DND-41 (cell line): ENCODE data around the gene SCEL.

Experiments used
- ATAC-seq: fragments of 200-7000 bp; cut with Tn5 transposase; 3 replicates; pipeline ENCODE4 v1.9.1; 2021; ENCODE audit warnings: low read depth; ENCODE audit not compliant: insufficient read depth
- DNase-seq: peaks from one replicate; pipeline ENCODE4 v3.0.0-alpha.2; 2020
- H2AFZ ChIP-seq: 2 replicates; pipeline ENCODE4 v1.6.0; 2012; ENCODE audit warnings: low read depth, low read length
- H3K27ac ChIP-seq: 2 replicates; pipeline ENCODE4 v1.5.1; 2012; ENCODE audit warnings: low read length, inconsistent platforms
- H3K27me3 ChIP-seq: fragments of 200-600 bp; sonication (generic); 2 replicates; pipeline ENCODE4 v1.6.0; 2012; ENCODE audit warnings: low read length, mild to moderate bottlenecking, inconsistent platforms; ENCODE audit not compliant: insufficient read depth, poor library complexity
- H3K36me3 ChIP-seq: 2 replicates; pipeline ENCODE4 v1.5.1; 2012; ENCODE audit warnings: low read length, inconsistent platforms; ENCODE audit not compliant: insufficient read depth
- H3K4me1 ChIP-seq: 2 replicates; pipeline ENCODE4 v1.5.1; 2012; ENCODE audit warnings: mild to moderate bottlenecking, low read length; ENCODE audit not compliant: insufficient read depth
- H3K4me2 ChIP-seq: 2 replicates; pipeline ENCODE4 v1.6.0; 2012; ENCODE audit warnings: mild to moderate bottlenecking, moderate library complexity, low read length, inconsistent platforms; ENCODE audit not compliant: insufficient read depth
- H3K4me3 ChIP-seq, 2 experiments: fragments of 200-600 bp in 1 of 2; shearing (Covaris generic) in 1 of 2; 2 replicates each; pipeline ENCODE4 v1.5.1; 2012 to 2016; ENCODE audit warnings: inconsistent platforms in 2 of 2, low read length in 2 of 2, mild to moderate bottlenecking in 2 of 2, low read depth in 1 of 2, moderate library complexity in 1 of 2
- H3K79me2 ChIP-seq: 2 replicates; pipeline ENCODE4 v1.6.0; 2012; ENCODE audit warnings: low read length, inconsistent platforms; ENCODE audit not compliant: insufficient read depth
- H3K9ac ChIP-seq: 2 replicates; pipeline ENCODE4 v1.6.0; 2012; ENCODE audit warnings: low read depth, mild to moderate bottlenecking, inconsistent platforms, low read length, moderate library complexity
- H3K9me3 ChIP-seq: 2 replicates; pipeline ENCODE4 v1.5.1; 2012; ENCODE audit warnings: low read length, moderate library complexity, mild to moderate bottlenecking, inconsistent platforms; ENCODE audit not compliant: insufficient read depth, severe bottlenecking
- H4K20me1 ChIP-seq: 2 replicates; pipeline ENCODE4 v1.6.0; 2012; ENCODE audit warnings: low read length; ENCODE audit not compliant: insufficient read depth
- CTCF ChIP-seq: IDR thresholded peaks from 2 replicates; pipeline ENCODE4 v1.5.1; 2012; ENCODE audit warnings: borderline replicate concordance, low read length, moderate library complexity, mild to moderate bottlenecking; ENCODE audit not compliant: poor library complexity, severe bottlenecking; ENCODE audit errors: extremely low read depth
- EZH2 ChIP-seq: IDR thresholded peaks from 3 replicates; pipeline ENCODE4 v1.6.1; 2012; ENCODE audit warnings: borderline replicate concordance, low read depth, mild to moderate bottlenecking, moderate library complexity, low read length, inconsistent platforms; ENCODE audit not compliant: severe bottlenecking

The SCEL gene

GRCh38 chr13:77543711-77544110, 8.2 kb downstream of the SCEL start:
- H3K4me3 ChIP-seq: no peak overlapping the region
- no peak overlapping the region for H3K9ac ChIP-seq
- no peaks in the 10 kb centered on the region for H3K9me3 ChIP-seq
- no peak for DNase-seq
- no peak overlapping the region for H3K4me2 ChIP-seq
- H2AFZ ChIP-seq: no peak overlapping the region
- H4K20me1 ChIP-seq: no peaks in the 10 kb centered on the region
- H3K4me1 ChIP-seq: no peaks in the 10 kb centered on the region
- no peak for TF ChIP-seq CTCF
- no peak for TF ChIP-seq EZH2
- H3K36me3 ChIP-seq: no peaks in the 10 kb centered on the region
- ATAC-seq: no peak
- H3K27me3 ChIP-seq: peaks cover 8% of the 10 kb centered on the region
- no peaks in the 10 kb centered on the region for H3K79me2 ChIP-seq
- no peak overlapping the region for H3K27ac ChIP-seq

GRCh38 chr13:77544355-77544754, 8.8 kb downstream of the SCEL start:
- H3K4me2 ChIP-seq: no peak overlapping the region
- TF ChIP-seq EZH2 (no peak), CTCF (no peak)
- H3K27ac ChIP-seq: no peak overlapping the region
- H3K79me2 ChIP-seq: no peaks in the 10 kb centered on the region
- no peaks in the 10 kb centered on the region for H4K20me1 ChIP-seq
- H3K27me3 ChIP-seq: peaks cover 8% of the 10 kb centered on the region
- no peak overlapping the region for H2AFZ ChIP-seq
- H3K4me1 ChIP-seq: no peaks in the 10 kb centered on the region
- no peaks in the 10 kb centered on the region for H3K9me3 ChIP-seq
- no peak overlapping the region for H3K4me3 ChIP-seq
- no peaks in the 10 kb centered on the region for H3K36me3 ChIP-seq
- ATAC-seq (no peak), DNase-seq (no peak)
- no peak overlapping the region for H3K9ac ChIP-seq

DNA sequence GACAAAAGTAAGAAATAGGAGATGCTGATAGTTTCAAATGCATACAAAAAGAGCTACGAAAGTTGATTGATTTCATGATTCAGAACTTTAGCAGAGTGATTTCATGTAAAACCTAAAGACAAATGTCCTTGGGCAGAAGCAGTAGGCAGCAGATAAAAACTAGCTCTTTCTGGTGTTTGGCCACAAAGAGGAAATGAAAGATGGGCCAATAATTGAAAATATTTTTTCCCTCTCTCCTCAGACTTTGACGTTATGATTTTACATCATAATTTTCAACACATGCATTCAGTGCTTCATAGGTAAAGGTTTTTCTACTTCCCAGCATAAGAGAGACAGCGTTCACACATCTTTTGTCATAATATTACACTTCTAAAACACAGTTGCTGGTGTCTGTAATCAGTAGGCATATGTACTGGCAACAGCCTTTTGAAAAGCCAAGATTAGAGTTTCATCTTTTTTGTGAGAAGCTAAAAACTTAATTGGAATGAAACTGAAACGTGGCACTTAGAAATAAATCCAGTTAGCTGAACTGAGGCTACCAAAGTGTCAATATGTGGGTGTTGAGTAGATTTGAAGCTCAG, 9.3 kb downstream of the SCEL start:
- Histone ChIP-seq H3K9me3 (no peaks in the 10 kb centered on the region), H3K36me3 (no peaks in the 10 kb centered on the region), H3K4me3 (no peak overlapping the region), H4K20me1 (no peaks in the 10 kb centered on the region), H3K4me2 (no peak overlapping the region), H3K27me3 (peaks cover 8% of the 10 kb centered on the region), H3K27ac (no peak overlapping the region), H2AFZ (no peak overlapping the region), H3K9ac (no peak overlapping the region), H3K79me2 (no peaks in the 10 kb centered on the region), H3K4me1 (no peaks in the 10 kb centered on the region)
- DNase-seq (no peak), ATAC-seq (no peak)
- TF ChIP-seq CTCF (no peak), EZH2 (no peak)
